Right lobe of liver (tissue), 6 donors: Measurements from ENCODE around the gene SIK2. TPM values are rescaled to one million over a fixed set of nuclear protein-coding genes. Genes with fewer than 3 reads are reported as not detected.

Experiments used
- ATAC-seq, 4 donors: fragments of 200-7000 bp; cut with Tn5 transposase; one replicate each; pipeline ENCODE4 v1.9.1; 2020; ENCODE audit warnings: mild to moderate bottlenecking in 4 of 4, moderate library complexity in 4 of 4
- DNase-seq, 3 donors: peaks; one replicate each; pipeline ENCODE4 v3.0.0-alpha.2; 2020
- H3K27ac ChIP-seq, 3 donors: fragments of 200-600 bp; one replicate each; pipeline ENCODE4 v1.8.0; 2022
- H3K27me3 ChIP-seq, 2 donors: fragments of 200-600 bp; one replicate each; pipeline ENCODE4 v1.8.0; 2022
- H3K36me3 ChIP-seq, 4 donors: fragments of 200-600 bp; sonication (generic) in 1 of 4; one replicate each; pipeline versions ENCODE4 v1.5.1 to v1.8.0; 2017 to 2022; ENCODE audit warnings: control low read depth in 1 of 4
- H3K4me1 ChIP-seq, 4 donors: fragments of 200-600 bp; sonication (generic) in 1 of 4; one replicate each; pipeline versions ENCODE4 v1.5.1 to v1.8.0; 2017 to 2022; ENCODE audit warnings: control low read depth in 1 of 4
- H3K4me3 ChIP-seq, 3 donors: fragments of 200-600 bp; one replicate each; pipeline ENCODE4 v1.8.0; 2022
- H3K9me3 ChIP-seq, 4 donors: fragments of 200-600 bp; sonication (generic) in 1 of 4; one replicate each; pipeline versions ENCODE4 v1.5.1 to v1.8.0; 2017 to 2022; ENCODE audit warnings: control low read depth in 1 of 4
- POLR2A ChIP-seq: fragments of 450-650 bp; IDR thresholded peaks from one replicate; pipeline ENCODE4 v1.6.1; 2017; ENCODE audit warnings: antibody characterized with exemption, mild to moderate bottlenecking
- WGBS: methylation state at CpG from one replicate; pipeline ENCODE4 v1.1.6; 2018; ENCODE audit warnings: low coverage, low lambda C conversion rate; ENCODE audit not compliant: insufficient coverage; ENCODE audit errors: missing lambda C conversion rate; 5-methylcytosine and 5-hydroxymethylcytosine counted together
- intact Hi-C, 2 donors: fragments of 100-400 bp; cut with DNase I; formaldehyde crosslinking; loops; one replicate each; pipeline versions ENCODE4 v1.11.2 to v1.14.1; 2022
- total RNA-seq, 6 experiments: library from RNA; depleted of rRNA in 2 of 6; stranded (reverse); fragments of >200 nt in 2 of 6; fragmentation: NEBNext Ultra II Directional in 3 of 6; extraction: Animal tissue kit (Norgen Biotek cat#: 25700) in 3 of 6; gene quantifications; one replicate each; pipeline versions ENCODE4 v1.1.0 to v1.2.4, GENCODE V29; 2016 to 2023
- TF ChIP-seq, protein P1 (sequence below), 4 donors: fragments of 200-600 bp in 3 of 4; fragments of 450-650 bp in 1 of 4; IDR thresholded peaks; one replicate each; pipeline versions ENCODE4 v1.5.1 to v1.8.0; 2016 to 2022; ENCODE audit warnings: antibody characterized with exemption in 4 of 4, mild to moderate bottlenecking in 2 of 4
- donor health status: DM: no; HTN: yes; CAD: no.
- donor health status: DM: no; HTN: no; CAD: no.
- donor health status: DM: no; HTN: no; CAD: no.
- donor health status: DM: no; HTN: yes; CAD: no.
- donor health status: DM: no; HTN: yes; CAD: no.

Gene SIK2
- total RNA-seq, 6 experiments from 2014 or later = 15.4 to 39.5 (median 26.4) TPM

DNA sequence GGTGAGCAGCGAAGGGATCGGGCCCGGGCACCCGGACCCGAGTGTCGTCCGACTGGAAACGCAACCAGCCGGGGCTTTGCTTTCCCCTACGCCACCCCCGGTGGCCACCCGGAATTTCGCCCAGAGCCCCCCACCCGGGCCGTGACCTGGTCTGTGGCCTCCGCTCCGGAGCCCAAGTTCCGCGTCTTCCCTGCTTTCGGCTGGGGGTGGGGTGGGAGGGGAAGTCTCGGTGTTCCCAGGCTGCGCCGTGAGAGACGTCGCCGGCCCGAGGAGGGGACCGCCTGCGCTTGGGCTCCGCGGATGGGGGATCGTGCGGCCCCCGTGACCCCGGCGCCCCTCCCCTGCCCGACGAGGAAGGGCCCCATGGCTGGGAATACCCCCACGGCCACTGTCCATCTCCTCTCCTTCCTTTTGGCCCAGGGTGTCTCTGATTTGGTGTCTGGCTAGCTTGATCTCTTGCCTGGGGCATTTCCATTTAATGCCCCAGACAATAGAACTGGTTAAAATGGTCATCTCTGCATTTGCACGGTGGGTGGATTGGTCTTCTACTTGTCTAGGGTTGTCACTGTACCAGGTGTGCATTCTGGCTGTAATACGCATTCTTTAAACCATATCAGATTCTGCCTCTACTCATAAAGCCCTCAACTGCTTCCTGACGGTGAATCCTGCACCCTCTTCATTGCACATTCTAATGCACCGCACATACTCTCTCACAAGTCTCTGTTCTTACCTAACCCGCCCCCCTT is 789 bp downstream of the SIK2 start:
- 0% methylated on average over 4 of the region's 44 CpGs for WGBS
- no peaks in the 10 kb centered on the region for H3K27me3 ChIP-seq
- TF ChIP-seq POLR2A = peak; percentile 22
- TF ChIP-seq, protein P1, sequence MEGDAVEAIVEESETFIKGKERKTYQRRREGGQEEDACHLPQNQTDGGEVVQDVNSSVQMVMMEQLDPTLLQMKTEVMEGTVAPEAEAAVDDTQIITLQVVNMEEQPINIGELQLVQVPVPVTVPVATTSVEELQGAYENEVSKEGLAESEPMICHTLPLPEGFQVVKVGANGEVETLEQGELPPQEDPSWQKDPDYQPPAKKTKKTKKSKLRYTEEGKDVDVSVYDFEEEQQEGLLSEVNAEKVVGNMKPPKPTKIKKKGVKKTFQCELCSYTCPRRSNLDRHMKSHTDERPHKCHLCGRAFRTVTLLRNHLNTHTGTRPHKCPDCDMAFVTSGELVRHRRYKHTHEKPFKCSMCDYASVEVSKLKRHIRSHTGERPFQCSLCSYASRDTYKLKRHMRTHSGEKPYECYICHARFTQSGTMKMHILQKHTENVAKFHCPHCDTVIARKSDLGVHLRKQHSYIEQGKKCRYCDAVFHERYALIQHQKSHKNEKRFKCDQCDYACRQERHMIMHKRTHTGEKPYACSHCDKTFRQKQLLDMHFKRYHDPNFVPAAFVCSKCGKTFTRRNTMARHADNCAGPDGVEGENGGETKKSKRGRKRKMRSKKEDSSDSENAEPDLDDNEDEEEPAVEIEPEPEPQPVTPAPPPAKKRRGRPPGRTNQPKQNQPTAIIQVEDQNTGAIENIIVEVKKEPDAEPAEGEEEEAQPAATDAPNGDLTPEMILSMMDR (IDR thresholded peaks at IDR 0.05) = no peak
- no peaks in the 10 kb centered on the region for H3K9me3 ChIP-seq
- H3K4me1 ChIP-seq = peaks cover 0 to 34% (median 7%) of the 10 kb centered on the region in 4 donors
- ATAC-seq = peak; percentile 21 to 28 (median 26)
- intact Hi-C loops = loop anchor here in 1 of 2 donors (10.0 kb wide), 1 partner anchor 172 kb away; no protein-coding TSS in a partner anchor
- no peaks in the 10 kb centered on the region for H3K36me3 ChIP-seq
- peak overlapping the region; percentile 99 to 100 (median 100) for H3K27ac ChIP-seq
- DNase-seq = peak in 2 of 3 donors; percentile 52 to 56
- H3K4me3 ChIP-seq = peak overlapping the region; percentile 77 to 87 (median 81)

DNA sequence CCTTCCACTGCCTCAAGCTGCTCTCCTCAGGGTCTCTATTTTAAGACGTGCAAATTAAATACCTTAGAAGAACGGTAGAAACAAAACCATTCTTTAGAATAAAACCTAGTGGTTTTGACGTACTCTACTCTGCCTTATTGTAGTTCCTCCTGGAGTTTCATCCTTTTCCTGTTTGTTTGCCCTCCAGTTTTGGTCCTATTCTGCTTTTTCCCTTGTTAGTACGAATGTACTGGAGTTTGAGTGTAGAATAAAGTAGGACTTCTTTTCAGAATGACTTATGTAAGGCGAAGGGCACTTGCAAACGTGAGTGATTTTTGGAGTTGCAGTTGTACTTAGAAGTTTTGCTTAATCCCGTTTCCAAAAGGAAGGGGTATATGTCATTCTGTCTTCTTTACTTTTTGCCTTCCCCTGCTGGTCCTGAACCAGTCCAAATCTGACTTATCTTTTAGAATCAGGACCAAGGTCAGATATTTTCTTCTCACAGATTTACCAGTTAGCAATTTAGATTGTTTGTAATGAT is 1.4 kb downstream of the SIK2 start:
- DNase-seq (no peak), ATAC-seq (no peak)
- Histone ChIP-seq H3K36me3 (no peaks in the 10 kb centered on the region), H3K4me1 (peaks cover 0 to 40% (median 10%) of the 10 kb centered on the region in 4 donors), H3K4me3 (peak overlapping the region; percentile 77 to 87 (median 81)), H3K27me3 (no peaks in the 10 kb centered on the region), H3K27ac (peak overlapping the region; percentile 99 to 100 (median 100)), H3K9me3 (no peaks in the 10 kb centered on the region)
- 3% methylated on average over 7 of the region's 7 CpGs for WGBS
- TF ChIP-seq, protein P1 (IDR thresholded peaks at IDR 0.05) = no peak
- TF ChIP-seq POLR2A = no peak
- intact Hi-C loops = loop anchor here in 1 of 2 donors (10.0 kb wide), 1 partner anchor 171 kb away; no protein-coding TSS in a partner anchor

DNA sequence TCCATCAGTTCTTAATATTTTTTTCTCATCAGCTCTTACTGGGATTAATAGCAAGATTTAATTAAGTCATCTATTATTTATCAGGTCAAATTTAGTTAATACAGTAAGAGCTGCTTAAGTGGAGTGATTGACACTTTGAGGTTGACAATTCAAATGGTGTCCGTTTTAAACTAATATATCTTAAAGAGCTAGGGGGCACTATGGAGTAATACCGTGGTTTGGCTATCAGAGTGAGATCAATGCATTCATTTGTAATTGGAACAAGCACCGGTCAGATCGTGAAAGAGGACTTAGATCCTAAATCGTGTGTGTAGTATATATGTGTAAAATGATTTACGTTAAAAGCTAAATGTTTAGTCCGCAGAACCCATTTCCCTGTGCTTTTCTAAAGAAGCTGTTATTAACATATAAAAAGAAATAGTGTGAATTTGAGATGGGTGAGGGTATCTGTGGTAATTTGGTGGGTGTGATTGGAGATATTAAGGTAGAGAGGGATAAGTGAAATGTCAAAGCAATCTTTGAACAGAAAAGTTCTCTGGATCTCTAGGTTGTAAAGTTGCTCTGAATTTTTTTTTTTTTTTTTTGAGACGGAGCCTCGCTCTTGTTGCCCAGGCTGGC is 2.3 kb downstream of the SIK2 start:
- intact Hi-C loops = loop anchor here in 1 of 2 donors (10.0 kb wide), 1 partner anchor 170 kb away; no protein-coding TSS in a partner anchor
- ATAC-seq (peak; percentile 26 to 42 (median 36)), DNase-seq (no peak)
- Histone ChIP-seq H3K27ac (peak overlapping the region; percentile 99 to 100 (median 100)), H3K4me3 (peak overlapping the region; percentile 77 to 87 (median 81)), H3K36me3 (no peaks in the 10 kb centered on the region), H3K9me3 (no peaks in the 10 kb centered on the region), H3K4me1 (peaks cover 0 to 46% (median 11%) of the 10 kb centered on the region in 4 donors), H3K27me3 (no peaks in the 10 kb centered on the region)
- 4% methylated on average over 8 of the region's 9 CpGs for WGBS
- TF ChIP-seq, protein P1 (IDR thresholded peaks at IDR 0.05) = peak; percentile 60 to 64 (median 64)
- TF ChIP-seq POLR2A = peak; percentile 23

DNA sequence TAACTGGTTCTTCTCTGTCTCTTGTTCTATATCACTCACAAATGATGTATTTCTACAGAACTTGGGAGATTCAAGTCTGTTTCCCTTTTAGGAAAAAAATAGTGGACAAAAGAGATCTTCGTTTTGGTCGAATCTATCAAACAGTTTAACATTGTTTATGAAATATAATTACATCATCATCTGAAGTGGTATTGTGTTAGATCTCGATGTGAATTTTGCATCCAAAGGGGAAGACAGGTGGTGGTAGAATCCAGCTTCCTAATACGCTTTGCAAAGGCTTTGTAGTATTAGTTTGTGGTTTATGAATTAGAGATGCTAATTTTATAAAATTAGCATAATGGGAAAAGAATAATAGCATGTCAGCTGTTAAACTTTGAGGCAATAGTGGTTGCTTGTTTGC is 3.4 kb downstream of the SIK2 start:
- no peak for TF ChIP-seq POLR2A
- TF ChIP-seq, protein P1 (IDR thresholded peaks at IDR 0.05) = peak in 2 of 4 donors; percentile 11 to 31
- peaks cover 0 to 46% (median 11%) of the 10 kb centered on the region in 4 donors for H3K4me1 ChIP-seq
- H3K36me3 ChIP-seq = no peaks in the 10 kb centered on the region
- no peaks in the 10 kb centered on the region for H3K9me3 ChIP-seq
- ATAC-seq (no peak), DNase-seq (no peak)
- WGBS = 12% methylated on average over 4 of the region's 4 CpGs
- H3K27ac ChIP-seq = peak overlapping the region; percentile 32 to 100 (median 100)
- H3K4me3 ChIP-seq = peak overlapping the region in 2 of 3 donors; percentile 81 to 87
- H3K27me3 ChIP-seq = no peaks in the 10 kb centered on the region
- intact Hi-C loops = loop anchor here in 1 of 2 donors (10.0 kb wide), 1 partner anchor 169 kb away; no protein-coding TSS in a partner anchor
